HuH-7 (cell line): ENCODE results near the gene VRK3.
"Not testable (repeated sequence)": the region's sequence is repeated elsewhere in the genome, so short reads cannot be mapped to it uniquely, and the experiment has no call there.

Experiments used
- DNase-seq: peaks from one replicate; pipeline ENCODE4 v3.0.0; 2011; ENCODE audit warnings: low spot score

VRK3 gene

DNA sequence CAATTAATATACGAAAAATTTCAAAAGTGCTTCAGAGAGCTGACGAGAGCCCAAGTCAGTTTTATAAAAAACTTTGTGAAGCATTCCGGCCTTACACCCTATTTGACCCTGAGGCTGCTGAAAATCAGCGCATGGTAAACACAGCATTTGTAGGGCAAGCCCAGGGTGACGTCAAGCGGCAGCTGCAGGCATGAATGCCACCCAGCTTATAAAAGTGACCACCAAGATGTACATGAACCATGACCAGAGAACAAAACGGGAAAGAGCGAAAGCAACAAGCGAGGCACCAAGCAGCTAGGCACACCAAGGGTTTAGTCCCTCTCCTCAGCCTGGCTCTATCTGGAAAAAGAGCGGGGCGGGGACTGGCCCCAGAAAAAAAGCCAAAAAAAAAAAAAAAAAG, 70.2 kb downstream of the VRK3 start:
- DNase-seq: no peak

DNA sequence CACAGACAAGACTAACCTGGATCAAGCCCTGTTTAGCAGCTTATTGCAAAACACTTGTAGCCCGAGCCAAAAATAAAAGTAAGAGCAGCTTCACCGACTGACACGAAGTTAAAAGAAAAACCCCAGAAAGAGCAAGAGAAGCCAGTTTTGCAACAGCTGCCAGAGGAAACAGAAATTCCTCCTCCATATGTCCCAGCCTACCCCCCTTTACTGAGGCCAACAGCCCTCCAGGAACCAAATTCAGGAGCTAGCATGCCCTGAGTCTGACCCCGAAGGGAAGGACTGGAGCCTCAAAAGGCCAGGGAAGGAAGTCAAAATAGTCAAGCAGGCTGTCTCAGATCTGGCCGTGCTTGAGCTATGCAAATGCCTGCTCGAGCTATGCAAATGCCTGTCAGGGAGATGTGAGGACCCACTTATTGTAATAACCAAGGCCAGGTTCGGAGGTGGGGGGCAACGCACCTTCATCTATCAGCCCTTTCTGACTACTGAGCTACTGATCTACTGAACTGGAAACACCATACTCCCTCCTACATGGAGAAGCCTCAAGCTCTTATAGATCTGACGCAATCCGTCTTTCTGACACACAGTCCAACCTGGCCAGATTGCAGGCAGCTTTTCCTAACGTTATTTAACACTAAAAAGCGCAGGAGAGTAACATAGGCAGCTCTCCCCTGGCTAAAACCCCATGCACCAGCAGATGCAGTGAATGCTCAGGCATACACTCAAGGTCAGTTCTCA, 70.9 kb downstream of the VRK3 start:
- DNase-seq: no peak

- no peak for DNase-seq
Measured at GRCh38 chr19:49953416-49953815, 71.8 kb downstream of the VRK3 start.

DNA sequence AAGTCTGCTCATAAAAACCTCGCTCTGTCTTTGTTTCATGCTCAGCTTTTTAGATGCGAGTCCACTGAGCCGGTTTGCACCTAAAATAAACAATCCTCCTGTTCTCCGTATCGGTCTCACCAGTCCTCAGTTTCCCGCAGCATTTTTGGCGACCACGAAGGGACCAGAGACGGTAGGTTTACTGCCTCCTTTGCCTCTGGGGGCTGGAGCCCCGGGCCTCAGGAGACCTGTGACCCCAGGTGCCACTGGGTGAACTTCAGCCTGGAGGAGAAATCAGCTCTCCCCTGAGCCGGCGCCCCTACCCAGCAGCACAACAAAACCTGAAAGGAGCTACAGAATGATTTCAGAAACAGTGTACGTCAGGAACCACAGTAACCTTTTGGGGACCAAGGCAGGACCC, 72.3 kb downstream of the VRK3 start:
- DNase-seq: no peak

- no peak for DNase-seq
Measured at GRCh38 chr19:49952479-49952836, 72.7 kb downstream of the VRK3 start.

DNA sequence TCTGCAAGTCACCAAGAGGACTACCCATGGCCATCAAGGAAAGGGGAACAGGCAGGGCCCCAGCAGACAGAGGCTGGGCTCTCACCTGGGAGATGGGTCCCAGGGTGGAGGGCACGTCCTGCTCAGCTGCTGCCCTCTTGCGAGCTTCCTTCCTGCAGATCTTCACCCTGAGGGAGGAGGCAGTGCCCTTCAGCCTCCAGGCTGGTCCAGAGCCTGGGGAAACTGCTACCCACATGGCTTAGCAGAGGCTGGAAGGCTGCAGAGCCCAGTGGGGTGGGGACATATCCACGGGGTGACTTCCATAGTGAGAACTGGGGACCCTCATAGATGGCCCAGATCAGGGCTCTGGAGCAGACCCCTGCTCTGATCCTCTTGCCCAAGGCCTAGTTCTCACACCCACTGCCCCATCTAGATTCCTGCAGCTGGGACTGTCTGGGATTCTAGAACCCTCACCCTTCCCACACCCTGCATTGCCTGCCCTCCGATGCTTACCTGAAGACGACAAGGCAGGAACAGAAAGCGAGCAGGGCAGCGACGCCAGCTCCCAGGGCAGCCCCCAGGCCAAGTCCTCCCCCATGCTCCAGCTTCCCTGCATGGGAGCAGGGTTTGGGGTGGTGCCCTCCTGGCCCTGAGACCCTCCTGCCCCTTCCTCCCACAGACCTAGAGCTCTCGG, 73.2 kb downstream of the VRK3 start:
- DNase-seq: no peak

- no peak for DNase-seq
Measured at GRCh38 chr19:49950956-49951526, 74.1 kb downstream of the VRK3 start.

DNA sequence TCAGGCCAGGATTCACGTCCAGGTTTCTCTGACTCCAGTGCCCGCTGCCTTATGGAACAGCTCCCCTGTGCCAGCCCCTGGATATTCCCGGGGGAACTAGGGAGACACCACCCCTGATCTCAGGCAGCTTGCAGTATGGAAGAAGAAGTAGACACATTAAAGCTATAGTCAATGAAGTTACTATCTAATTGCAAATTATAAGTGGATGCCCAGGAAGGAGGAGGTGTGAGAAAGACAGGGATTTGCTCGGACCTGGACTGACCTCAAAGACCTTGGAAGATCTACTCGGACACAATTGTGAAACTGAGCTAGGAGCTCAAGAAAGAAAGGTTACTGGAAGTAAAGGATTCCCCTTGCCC, 74.6 kb downstream of the VRK3 start:
- no peak for DNase-seq

DNA sequence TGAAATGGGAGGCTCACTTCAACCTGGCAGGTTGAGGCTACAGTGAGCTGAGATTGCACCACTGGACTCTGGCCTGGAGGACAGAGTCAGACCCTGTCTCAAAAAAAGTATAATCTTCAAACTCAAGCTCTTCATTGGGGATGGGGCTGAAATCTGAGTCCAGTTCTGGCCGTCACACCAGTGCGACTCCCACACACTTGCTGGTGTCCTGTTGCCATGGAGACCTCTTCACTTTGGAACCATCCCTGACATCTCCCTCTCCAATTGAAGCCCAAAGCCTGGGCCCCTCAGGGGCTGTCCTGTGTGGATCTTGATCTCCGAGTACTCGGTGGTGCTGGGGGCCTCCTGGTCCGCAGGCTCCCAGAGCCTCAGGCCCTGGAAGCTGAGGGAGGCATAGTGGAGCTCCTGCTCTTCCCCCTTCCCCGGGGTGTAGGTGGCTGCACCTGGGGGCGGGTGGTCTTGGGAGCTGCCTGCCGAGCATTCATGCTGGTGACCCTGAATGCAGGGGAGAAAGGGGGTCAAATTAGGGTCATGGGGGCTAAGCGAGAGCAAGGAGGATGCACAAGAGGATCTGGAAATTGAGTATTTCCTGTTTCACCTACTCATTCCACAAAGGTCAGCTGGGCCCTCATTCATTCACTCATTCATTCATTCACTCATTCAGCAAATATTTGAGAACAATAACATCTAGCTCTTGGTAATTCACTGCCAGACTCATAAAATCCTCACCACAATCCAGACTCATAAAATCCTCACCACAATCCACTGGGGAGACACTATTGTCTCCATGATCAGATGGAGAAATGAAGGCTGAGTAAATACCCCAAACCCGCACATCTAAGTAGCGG, 75.2 kb downstream of the VRK3 start:
- no peak for DNase-seq

- no peak for DNase-seq
Measured at GRCh38 chr19:49946415-49946814, 78.8 kb downstream of the VRK3 start.

DNA sequence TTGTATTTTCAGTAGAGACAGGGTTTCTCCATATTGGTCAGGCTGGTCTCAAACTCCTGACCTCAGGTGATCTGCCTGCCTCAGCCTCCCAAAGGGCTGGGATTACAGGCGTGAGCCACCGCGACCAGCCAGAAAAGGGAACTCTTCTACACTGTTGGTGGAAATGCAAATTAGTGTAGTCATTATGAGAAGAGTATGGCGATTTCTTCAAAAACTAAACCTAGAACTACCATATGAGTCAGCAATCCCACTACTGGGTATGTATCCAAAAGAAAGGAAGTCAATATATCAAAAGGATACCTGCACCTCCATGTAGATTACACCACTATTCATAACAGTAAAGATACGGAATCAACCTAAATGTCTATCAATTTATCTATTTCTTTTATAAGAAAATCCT, 80.6 kb downstream of the VRK3 start:
- not testable (repeated sequence) for DNase-seq

DNA sequence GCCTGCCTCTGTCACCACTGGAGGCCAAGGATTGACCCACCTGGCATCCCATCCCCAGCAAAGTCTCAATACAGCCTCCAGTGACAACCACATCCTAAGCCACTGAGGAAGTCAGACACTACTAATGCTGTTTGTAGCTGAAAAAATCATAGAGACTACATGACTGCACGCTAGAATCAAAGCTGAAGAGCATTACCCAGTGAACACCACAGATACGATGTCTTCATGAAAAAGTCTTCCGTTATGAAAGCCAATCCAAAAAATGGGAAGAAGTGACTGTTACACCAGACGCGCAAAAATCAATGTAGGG, 84.7 kb downstream of the VRK3 start:
- DNase-seq: no peak

DNA sequence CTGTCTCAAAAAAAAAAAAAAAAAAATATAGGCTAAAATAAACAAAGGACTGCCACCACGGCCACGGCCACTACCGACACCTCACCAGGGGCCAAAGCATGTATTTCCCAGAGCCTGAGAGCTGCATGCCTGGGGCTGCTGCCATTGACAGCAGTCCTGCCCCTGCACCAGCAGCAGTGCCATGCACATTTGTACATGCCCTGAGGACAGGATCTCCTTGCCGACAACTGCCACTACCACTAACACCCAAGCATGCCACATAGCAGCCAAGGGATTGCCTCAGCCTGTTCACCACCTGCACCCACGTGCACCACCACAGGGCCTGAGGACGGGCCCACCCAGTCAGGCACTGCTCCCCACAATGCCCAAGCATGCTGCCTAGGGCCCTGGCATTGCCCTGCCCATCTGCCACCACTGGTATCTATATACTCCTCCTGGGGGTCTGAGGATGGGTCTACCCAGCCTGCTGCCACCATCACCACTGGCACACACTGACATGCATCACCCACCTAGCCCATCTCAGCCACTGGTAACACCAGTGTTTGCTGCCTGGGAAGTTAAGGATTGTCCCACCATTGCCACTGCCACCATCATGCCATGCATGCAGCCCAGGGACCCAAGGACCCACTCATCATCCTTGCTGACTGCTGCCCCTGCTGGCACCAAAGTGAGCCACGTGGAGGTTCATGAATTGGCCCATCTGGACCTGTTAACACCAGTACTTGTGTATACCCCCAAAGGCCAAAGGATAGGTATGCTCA, 85.3 kb downstream of the VRK3 start:
- DNase-seq: no peak

DNA sequence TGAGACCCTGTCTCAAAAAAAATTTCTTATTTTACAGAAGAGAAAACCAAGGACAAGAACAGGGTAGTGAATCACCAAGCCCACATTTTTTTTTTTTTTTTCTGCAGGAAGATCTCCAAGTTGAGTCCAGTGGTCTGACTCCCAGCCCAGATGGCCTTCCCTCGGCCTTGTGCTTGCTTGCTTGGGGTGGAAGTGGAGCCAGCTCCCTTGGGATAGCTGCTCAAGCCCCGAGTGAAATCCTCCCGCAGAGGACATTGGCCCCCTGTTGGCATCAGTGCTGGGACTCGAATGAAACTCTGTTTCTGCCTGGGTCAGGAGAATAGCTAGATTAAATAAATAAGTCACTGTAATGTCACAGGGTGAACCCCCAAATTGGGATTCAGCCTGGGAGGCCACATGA, 86.5 kb downstream of the VRK3 start:
- no peak for DNase-seq

DNA sequence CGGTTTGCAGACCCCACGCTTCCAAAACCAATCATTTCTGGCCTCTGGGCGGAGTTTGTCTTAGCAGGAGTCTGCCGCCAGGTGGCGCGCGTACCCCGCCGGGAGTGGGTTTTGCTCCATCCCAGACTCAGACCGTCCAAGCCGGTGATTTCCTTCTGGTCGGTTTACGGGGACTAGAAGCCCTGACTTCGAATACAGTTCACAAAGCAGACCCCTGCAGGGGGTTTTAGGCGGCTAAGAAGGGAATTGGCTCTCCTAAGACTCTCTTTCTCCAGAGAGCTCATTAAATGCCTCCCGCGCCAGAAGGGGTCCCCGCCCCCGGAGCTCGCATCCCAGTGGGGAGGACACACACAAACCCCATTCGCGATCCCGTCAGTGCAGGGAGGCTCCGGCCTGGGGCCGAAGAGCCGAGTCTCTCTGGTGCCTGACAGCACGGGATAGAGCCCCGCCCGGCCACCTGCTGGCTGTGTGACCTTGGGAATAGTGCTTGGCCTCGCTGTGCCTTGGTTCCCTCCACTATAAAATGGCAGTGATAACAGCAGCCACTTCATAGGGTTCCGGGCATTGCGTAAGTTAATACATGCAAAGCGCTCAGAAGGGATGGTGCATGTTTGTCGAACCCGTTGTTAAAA, 87.3 kb downstream of the VRK3 start:
- DNase-seq: peak; percentile 88

DNA sequence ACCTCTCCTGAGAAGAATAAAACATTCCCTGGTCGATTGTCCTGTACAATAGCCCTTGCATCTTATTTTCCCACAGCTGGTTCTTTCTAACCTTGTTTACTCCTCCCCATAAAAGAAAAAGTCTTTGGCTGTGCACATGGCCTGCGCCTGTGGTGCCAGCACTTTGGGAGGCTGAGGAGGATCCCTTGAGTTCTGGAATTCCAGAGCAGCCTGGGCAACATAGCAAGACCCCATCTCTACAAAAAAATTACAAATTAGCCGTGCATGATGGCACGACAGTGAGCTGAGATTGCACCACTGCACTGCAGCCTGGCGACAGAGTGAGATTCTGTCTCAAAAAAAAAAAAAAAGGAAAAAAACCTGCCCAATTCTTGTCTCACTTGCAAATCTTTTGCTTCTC, 88.6 kb downstream of the VRK3 start:
- no peak for DNase-seq

DNA sequence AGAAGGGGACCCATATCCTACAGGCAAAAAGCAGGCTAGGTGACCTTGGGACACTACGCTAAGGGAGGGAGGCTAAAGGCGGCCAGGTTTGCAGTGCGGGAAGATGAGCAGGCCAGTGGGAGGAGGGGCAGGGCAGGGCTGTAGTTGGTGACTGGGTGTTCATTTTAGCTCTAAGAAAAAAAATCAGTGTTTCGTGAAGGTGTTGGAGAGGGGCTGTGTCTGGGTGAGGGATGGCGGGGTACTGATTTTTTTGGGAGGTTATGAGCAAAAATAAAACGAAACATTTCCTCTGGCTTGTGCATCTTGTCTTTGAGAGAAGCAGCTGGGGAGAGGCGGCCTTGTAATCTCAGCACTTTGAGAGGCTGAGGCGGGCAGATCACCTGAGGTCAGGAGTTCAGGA, 91.5 kb downstream of the VRK3 start:
- no peak for DNase-seq

- no peak for DNase-seq
Measured at GRCh38 chr19:49932731-49933131, 92.4 kb downstream of the VRK3 start.

GRCh38 chr19:49932041-49932451, 93.1 kb downstream of the VRK3 start:
- DNase-seq: no peak

GRCh38 chr19:49931293-49932040, 93.7 kb downstream of the VRK3 start:
- DNase-seq: no peak

DNA sequence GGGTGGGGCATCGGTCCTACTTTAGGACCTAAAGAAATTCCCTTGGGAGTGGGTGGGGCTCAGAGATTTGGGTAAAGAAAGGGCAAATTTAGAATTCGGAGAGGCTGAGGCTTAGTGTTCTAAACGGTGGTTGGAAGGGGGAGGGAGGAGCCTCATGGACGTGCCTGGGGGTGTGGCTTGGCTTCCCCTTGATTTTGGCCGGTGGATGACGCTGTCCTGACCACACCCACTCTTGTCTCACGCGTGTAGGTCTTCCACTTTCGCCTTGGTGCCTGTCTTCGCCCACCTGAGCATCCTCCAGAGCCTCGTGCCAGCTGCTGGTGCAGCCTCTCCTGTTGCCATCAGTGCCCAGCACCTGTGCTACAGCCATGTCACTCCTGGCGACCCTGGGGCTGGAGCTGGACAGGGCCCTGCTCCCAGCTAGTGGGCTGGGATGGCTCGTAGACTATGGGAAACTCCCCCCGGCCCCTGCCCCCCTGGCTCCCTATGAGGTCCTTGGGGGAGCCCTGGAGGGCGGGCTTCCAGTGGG, 94.6 kb downstream of the VRK3 start:
- no peak for DNase-seq
